Measurements from ENCODE around the gene IGBP1. TPM values are rescaled to one million over a fixed set of nuclear protein-coding genes. Genes with fewer than 3 reads are reported as not detected.

IGBP1 gene
- total RNA-seq, 1 experiment from 2014 or later = 35.2 TPM

DNA sequence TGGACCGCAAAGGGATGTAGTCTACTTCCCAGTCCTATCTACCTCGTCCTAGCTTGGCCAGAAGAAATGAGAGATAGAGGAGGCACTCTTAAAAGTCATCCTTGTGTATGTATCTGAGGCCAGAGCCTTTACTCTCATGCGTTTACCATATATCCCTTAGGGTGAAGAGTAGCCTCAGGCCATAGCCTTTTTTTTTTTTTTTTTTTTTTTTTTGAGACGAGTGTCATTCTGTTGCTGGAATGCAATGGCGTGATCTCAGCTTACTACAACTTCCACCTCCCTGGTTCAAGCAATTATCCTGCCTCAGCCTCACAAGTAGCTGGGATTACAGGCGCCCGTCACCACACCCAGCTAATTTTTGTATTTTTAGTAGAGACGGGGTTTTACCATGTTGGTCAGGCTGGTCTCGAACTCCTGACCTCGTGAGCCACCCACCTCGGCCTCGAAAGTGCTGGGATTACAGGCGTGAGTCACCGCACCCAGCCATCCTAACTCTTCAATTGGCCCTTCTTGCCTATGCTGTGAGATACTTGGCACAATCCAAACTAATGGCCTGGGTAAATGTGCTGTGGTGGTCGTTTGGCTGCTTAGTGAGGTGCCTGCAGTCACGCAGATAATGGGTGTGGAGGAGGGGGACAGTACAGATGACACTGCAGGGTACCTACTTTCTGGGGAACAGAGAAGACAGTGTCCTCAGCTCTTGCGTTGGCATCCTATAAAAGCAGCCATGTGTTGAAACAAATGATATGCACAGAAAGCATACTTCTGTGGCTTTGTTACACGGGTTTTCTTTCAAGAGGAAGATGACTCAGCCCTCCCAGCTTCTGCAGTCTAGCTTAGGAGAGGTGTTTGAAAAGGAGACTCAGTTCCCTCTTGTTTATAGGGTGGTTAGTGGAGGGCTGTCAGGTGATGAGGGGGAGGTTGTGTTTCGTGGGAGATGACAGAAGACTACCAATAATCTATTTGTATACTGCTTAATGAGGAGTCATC, 33.6 kb downstream of the IGBP1 start:
- DNase-seq (ENCODE audit: low spot score) = peak; percentile 43
- H3K4me3 ChIP-seq (ENCODE audit: low read depth, low read length, poor library complexity, severe bottlenecking) = no peak overlapping the region
- intact Hi-C loops (cut with micrococcal nuclease; ENCODE audit: unreplicated experiment) = no loop called here
- TF ChIP-seq CTCF (conservative IDR thresholded peaks at IDR 0.05; ENCODE audit: low read depth, low read length) (no peak), EZH2 (IDR thresholded peaks at IDR 0.05; ENCODE audit: borderline replicate concordance, low read depth, low read length, poor library complexity, severe bottlenecking) (no peak)
- no peak overlapping the region for H3K27ac ChIP-seq (ENCODE audit: low read depth, low read length, poor library complexity, severe bottlenecking)
- no TSS peak for BruUV-seq (replicated peaks)
- ChIA-PET POLR2A (ENCODE audit: low non-redundant PET) (no interaction called here), CTCF (no interaction called here)
- no peaks in the 10 kb centered on the region for H3K27me3 ChIP-seq (replicated peaks; ENCODE audit: insufficient read depth, low read depth, low read length, poor library complexity)
- H3K36me3 ChIP-seq (ENCODE audit: insufficient read depth, low read length, poor library complexity, severe bottlenecking) = no peaks in the 10 kb centered on the region
- peaks cover 5% of the 10 kb centered on the region for H3K4me1 ChIP-seq (ENCODE audit: insufficient read depth, low read length, poor library complexity, severe bottlenecking)
- H3K9me3 ChIP-seq (ENCODE audit: low read depth, low read length, poor library complexity, severe bottlenecking) = no peaks in the 10 kb centered on the region

DNA sequence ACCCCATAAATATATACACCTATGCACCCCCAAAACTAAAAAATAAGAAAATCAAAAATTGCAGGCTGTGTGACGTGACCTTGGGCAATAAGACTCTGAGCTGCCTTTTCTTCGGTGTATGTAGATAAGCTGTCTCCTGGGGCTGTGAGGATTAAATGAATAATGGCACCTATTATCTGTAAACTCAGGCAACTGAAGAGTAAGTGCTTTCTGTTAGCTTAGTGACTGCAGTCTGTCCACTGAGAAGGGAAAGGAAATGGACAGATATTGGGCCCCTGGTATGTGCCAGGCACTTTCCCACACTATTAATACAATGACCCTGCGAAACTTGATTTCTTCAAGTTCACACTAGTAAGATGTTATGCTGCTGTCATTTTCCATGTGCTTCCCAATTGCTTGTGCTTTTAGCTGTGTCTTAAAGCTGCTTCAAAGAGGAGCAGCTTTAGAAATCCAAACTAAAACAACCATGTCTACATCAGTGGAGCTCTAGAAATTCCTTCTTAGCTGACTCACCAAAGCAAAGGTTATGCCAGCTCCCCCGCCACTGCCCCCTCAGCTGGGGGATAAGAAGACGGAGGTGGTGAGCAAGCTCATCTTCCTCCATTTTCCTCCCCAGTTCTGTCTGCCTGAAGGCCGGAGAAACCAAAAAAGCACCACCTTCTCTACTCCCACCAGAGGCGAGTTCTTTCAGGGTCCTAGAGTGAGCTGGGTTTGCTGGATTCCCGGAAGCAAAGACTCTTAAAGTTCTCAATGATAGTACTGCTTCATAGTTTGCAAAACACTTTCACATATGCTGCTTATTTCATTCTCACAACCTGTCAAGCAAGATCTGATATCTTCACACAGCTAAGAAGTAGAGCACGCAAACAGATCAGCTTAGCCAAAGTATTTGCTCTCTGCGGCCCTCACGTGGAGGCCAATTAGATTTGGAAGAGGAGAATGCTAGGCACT, 35.3 kb downstream of the IGBP1 start:
- peak; percentile 49 for DNase-seq (ENCODE audit: low spot score)
- no peaks in the 10 kb centered on the region for H3K27me3 ChIP-seq (replicated peaks; ENCODE audit: insufficient read depth, low read depth, low read length, poor library complexity)
- H3K9me3 ChIP-seq (ENCODE audit: low read depth, low read length, poor library complexity, severe bottlenecking) = no peaks in the 10 kb centered on the region
- ChIA-PET POLR2A (ENCODE audit: low non-redundant PET) (interaction anchor here (0.6 kb wide), 1 partner anchor 31 kb away, joined by 16 read pairs; no protein-coding TSS in a partner anchor), CTCF (no interaction called here)
- no peak for TF ChIP-seq CTCF (conservative IDR thresholded peaks at IDR 0.05; ENCODE audit: low read depth, low read length)
- no peak for TF ChIP-seq EZH2 (IDR thresholded peaks at IDR 0.05; ENCODE audit: borderline replicate concordance, low read depth, low read length, poor library complexity, severe bottlenecking)
- no peak overlapping the region for H3K4me3 ChIP-seq (ENCODE audit: low read depth, low read length, poor library complexity, severe bottlenecking)
- H3K4me1 ChIP-seq (ENCODE audit: insufficient read depth, low read length, poor library complexity, severe bottlenecking) = peaks cover 5% of the 10 kb centered on the region
- BruUV-seq (replicated peaks) = no TSS peak
- intact Hi-C loops (cut with micrococcal nuclease; ENCODE audit: unreplicated experiment) = no loop called here
- H3K27ac ChIP-seq (ENCODE audit: low read depth, low read length, poor library complexity, severe bottlenecking) = no peak overlapping the region
- no peaks in the 10 kb centered on the region for H3K36me3 ChIP-seq (ENCODE audit: insufficient read depth, low read length, poor library complexity, severe bottlenecking)

GRCh38 chrX:70169281-70169680, 36.0 kb downstream of the IGBP1 start:
- Histone ChIP-seq H3K4me3 (ENCODE audit: low read depth, low read length, poor library complexity, severe bottlenecking) (no peak overlapping the region), H3K27me3 (replicated peaks; ENCODE audit: insufficient read depth, low read depth, low read length, poor library complexity) (no peaks in the 10 kb centered on the region), H3K27ac (ENCODE audit: low read depth, low read length, poor library complexity, severe bottlenecking) (no peak overlapping the region), H3K9me3 (ENCODE audit: low read depth, low read length, poor library complexity, severe bottlenecking) (no peaks in the 10 kb centered on the region), H3K36me3 (ENCODE audit: insufficient read depth, low read length, poor library complexity, severe bottlenecking) (no peaks in the 10 kb centered on the region), H3K4me1 (ENCODE audit: insufficient read depth, low read length, poor library complexity, severe bottlenecking) (peaks cover 5% of the 10 kb centered on the region)
- intact Hi-C loops (cut with micrococcal nuclease; ENCODE audit: unreplicated experiment) = no loop called here
- ChIA-PET CTCF (no interaction called here), POLR2A (ENCODE audit: low non-redundant PET) (no interaction called here)
- BruUV-seq (replicated peaks) = no TSS peak
- DNase-seq (ENCODE audit: low spot score) = no peak
- TF ChIP-seq EZH2 (IDR thresholded peaks at IDR 0.05; ENCODE audit: borderline replicate concordance, low read depth, low read length, poor library complexity, severe bottlenecking) = no peak
- TF ChIP-seq CTCF (conservative IDR thresholded peaks at IDR 0.05; ENCODE audit: low read depth, low read length) = no peak
